ENCODE measurements around the gene LRRN4. TPM values are rescaled to one million over a fixed set of nuclear protein-coding genes. Genes with fewer than 3 reads are reported as not detected.

Gene LRRN4
- total RNA-seq, 2 experiments from 2014 or later = 0.08 to 0.17 TPM

GRCh38 chr20:6067763-6068318 lies 14.0 kb upstream of the LRRN4 start:
- no peaks in the 10 kb centered on the region for H3K4me1 ChIP-seq (ENCODE audit: insufficient read depth, low read length)
- H3K27ac ChIP-seq (ENCODE audit: low read depth in 1 of 2, low read length in 2 of 2) = no peak overlapping the region
- H3K4me3 ChIP-seq (ENCODE audit: low read length) = no peak overlapping the region
- H3K36me3 Mint-ChIP-seq (ENCODE audit: low read depth) = no peaks in the 10 kb centered on the region
- no peak overlapping the region for H3K4me3 Mint-ChIP-seq
- TF ChIP-seq, protein P1, sequence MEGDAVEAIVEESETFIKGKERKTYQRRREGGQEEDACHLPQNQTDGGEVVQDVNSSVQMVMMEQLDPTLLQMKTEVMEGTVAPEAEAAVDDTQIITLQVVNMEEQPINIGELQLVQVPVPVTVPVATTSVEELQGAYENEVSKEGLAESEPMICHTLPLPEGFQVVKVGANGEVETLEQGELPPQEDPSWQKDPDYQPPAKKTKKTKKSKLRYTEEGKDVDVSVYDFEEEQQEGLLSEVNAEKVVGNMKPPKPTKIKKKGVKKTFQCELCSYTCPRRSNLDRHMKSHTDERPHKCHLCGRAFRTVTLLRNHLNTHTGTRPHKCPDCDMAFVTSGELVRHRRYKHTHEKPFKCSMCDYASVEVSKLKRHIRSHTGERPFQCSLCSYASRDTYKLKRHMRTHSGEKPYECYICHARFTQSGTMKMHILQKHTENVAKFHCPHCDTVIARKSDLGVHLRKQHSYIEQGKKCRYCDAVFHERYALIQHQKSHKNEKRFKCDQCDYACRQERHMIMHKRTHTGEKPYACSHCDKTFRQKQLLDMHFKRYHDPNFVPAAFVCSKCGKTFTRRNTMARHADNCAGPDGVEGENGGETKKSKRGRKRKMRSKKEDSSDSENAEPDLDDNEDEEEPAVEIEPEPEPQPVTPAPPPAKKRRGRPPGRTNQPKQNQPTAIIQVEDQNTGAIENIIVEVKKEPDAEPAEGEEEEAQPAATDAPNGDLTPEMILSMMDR (IDR thresholded peaks at IDR 0.05) = no peak
- no peak overlapping the region for H3K27ac Mint-ChIP-seq
- POLR2A ChIA-PET = no interaction called here
- no peaks in the 10 kb centered on the region for H3K27me3 Mint-ChIP-seq
- no peaks in the 10 kb centered on the region for H3K9me3 ChIP-seq (ENCODE audit: control insufficient read depth in 1 of 2, insufficient read depth in 1 of 2, low read length in 2 of 2)
- H3K36me3 ChIP-seq (ENCODE audit: insufficient read depth, low read length) = no peaks in the 10 kb centered on the region
- CTCF ChIA-PET = no interaction called here
- H3K9me3 Mint-ChIP-seq = no peaks in the 10 kb centered on the region
- no peak for ATAC-seq (ENCODE audit: poor library complexity)
- intact Hi-C loops (cut with DNase I, micrococcal nuclease) = no loop called here
- no peaks in the 10 kb centered on the region for H3K27me3 ChIP-seq (ENCODE audit: control insufficient read depth in 1 of 2, insufficient read depth in 2 of 2, low read length in 2 of 2)
- no peak for DNase-seq
- no peaks in the 10 kb centered on the region for H3K4me1 Mint-ChIP-seq (ENCODE audit: low read depth)

- H3K4me3 Mint-ChIP-seq = no peak overlapping the region
- no peaks in the 10 kb centered on the region for H3K4me1 Mint-ChIP-seq (ENCODE audit: low read depth)
- Histone ChIP-seq H3K27ac (ENCODE audit: low read depth in 1 of 2, low read length in 2 of 2) (no peak overlapping the region), H3K36me3 (ENCODE audit: insufficient read depth, low read length) (no peaks in the 10 kb centered on the region), H3K27me3 (ENCODE audit: control insufficient read depth in 1 of 2, insufficient read depth in 2 of 2, low read length in 2 of 2) (no peaks in the 10 kb centered on the region), H3K4me3 (ENCODE audit: low read length) (no peak overlapping the region), H3K4me1 (ENCODE audit: insufficient read depth, low read length) (no peaks in the 10 kb centered on the region), H3K9me3 (ENCODE audit: control insufficient read depth in 1 of 2, insufficient read depth in 1 of 2, low read length in 2 of 2) (no peaks in the 10 kb centered on the region)
- intact Hi-C loops (cut with DNase I, micrococcal nuclease) = no loop called here
- no peaks in the 10 kb centered on the region for H3K9me3 Mint-ChIP-seq
- H3K27me3 Mint-ChIP-seq = no peaks in the 10 kb centered on the region
- no peak for DNase-seq
- no peak for ATAC-seq (ENCODE audit: poor library complexity)
- H3K36me3 Mint-ChIP-seq (ENCODE audit: low read depth) = no peaks in the 10 kb centered on the region
- H3K27ac Mint-ChIP-seq = no peak overlapping the region
- ChIA-PET POLR2A (no interaction called here), CTCF (no interaction called here)
- TF ChIP-seq, protein P1 (IDR thresholded peaks at IDR 0.05) = no peak
These were observed 12.7 kb upstream of the LRRN4 start for GRCh38 chr20:6066582-6066981.

GRCh38 chr20:6061544-6061943 lies 7.7 kb upstream of the LRRN4 start:
- Mint-ChIP-seq H3K9me3 (no peaks in the 10 kb centered on the region), H3K27ac (no peak overlapping the region)
- intact Hi-C loops (cut with DNase I, micrococcal nuclease) = no loop called here

More at GRCh38 chr20:6061544-6061943, 7.7 kb upstream of the LRRN4 start:
- ChIA-PET CTCF (no interaction called here), POLR2A (no interaction called here)
- DNase-seq = no peak
- Histone ChIP-seq H3K27ac (ENCODE audit: low read depth in 1 of 2, low read length in 2 of 2) (no peak overlapping the region), H3K27me3 (ENCODE audit: control insufficient read depth in 1 of 2, insufficient read depth in 2 of 2, low read length in 2 of 2) (no peaks in the 10 kb centered on the region), H3K36me3 (ENCODE audit: insufficient read depth, low read length) (no peaks in the 10 kb centered on the region), H3K4me3 (ENCODE audit: low read length) (no peak overlapping the region), H3K4me1 (ENCODE audit: insufficient read depth, low read length) (no peaks in the 10 kb centered on the region), H3K9me3 (ENCODE audit: control insufficient read depth in 1 of 2, insufficient read depth in 1 of 2, low read length in 2 of 2) (no peaks in the 10 kb centered on the region)
- no peak for ATAC-seq (ENCODE audit: poor library complexity)
- Mint-ChIP-seq H3K4me3 (no peak overlapping the region), H3K36me3 (ENCODE audit: low read depth) (no peaks in the 10 kb centered on the region), H3K27me3 (peaks cover 12% of the 10 kb centered on the region), H3K4me1 (ENCODE audit: low read depth) (peaks cover 4% of the 10 kb centered on the region)
- TF ChIP-seq, protein P1 (IDR thresholded peaks at IDR 0.05) = no peak
